HepG2 (cell line): Measurements from ENCODE around the gene FUT1. TPM values are rescaled to one million over a fixed set of nuclear protein-coding genes. Genes with fewer than 3 reads are reported as not detected.
A peak's percentile ranks its signal among the peaks of the same experiment; 100 is the strongest.

Source experiments
- FUBP1 ChIP-seq: sonication (generic); formaldehyde crosslinking; IDR thresholded peaks from 2 replicates; pipeline ENCODE4 v1.5.1; 2020; ENCODE audit warnings: missing genetic modification reagents, mild to moderate bottlenecking, borderline replicate concordance
- GZF1 ChIP-seq: sonication (generic); formaldehyde crosslinking; IDR thresholded peaks from 2 replicates; pipeline ENCODE4 v1.5.1; 2020; ENCODE audit warnings: mild to moderate bottlenecking, missing genetic modification reagents
- HOXA3 ChIP-seq: sonication (generic); formaldehyde crosslinking; IDR thresholded peaks from 2 replicates; pipeline ENCODE4 v1.5.0; 2020; ENCODE audit warnings: missing genetic modification reagents
- MIER2 ChIP-seq: IDR thresholded peaks from 2 replicates; pipeline ENCODE4 v1.6.1; 2016; ENCODE audit warnings: missing biosample characterization, missing genetic modification reagents
- NCOR1 ChIP-seq: fragments of 200-600 bp; sonication (generic); IDR thresholded peaks from 2 replicates; pipeline ENCODE4 v1.7.0; 2017; ENCODE audit warnings: antibody characterized with exemption, low read length, borderline replicate concordance
- PHF20 ChIP-seq: sonication (generic); formaldehyde crosslinking; IDR thresholded peaks from 2 replicates; pipeline ENCODE4 v1.5.0; 2020; ENCODE audit warnings: mild to moderate bottlenecking, missing genetic modification reagents
- TARDBP ChIP-seq: sonication (generic); formaldehyde crosslinking; IDR thresholded peaks from 2 replicates; pipeline ENCODE4 v1.8.0; 2022; ENCODE audit warnings: mild to moderate bottlenecking, missing genetic modification reagents
- U2AF1 ChIP-seq: fragments of 200-400 bp; formaldehyde crosslinking; optimal IDR thresholded peaks from 2 replicates; pipeline ENCODE3; 2017; ENCODE audit warnings: mild to moderate bottlenecking, low read depth, low read length
- YY1 ChIP-seq: IDR thresholded peaks from 2 replicates; pipeline ENCODE4 v1.6.1; 2011; ENCODE audit warnings: low read length, low read depth, moderate library complexity, mild to moderate bottlenecking; ENCODE audit not compliant: insufficient read depth, insufficient replicate concordance
- ZFP36 ChIP-seq: fragments of 150-350 bp; IDR thresholded peaks from 2 replicates; pipeline ENCODE4 v1.6.1; 2018; ENCODE audit warnings: borderline replicate concordance, low read length, low read depth; ENCODE audit not compliant: partially characterized antibody
- ZFP62 ChIP-seq: sonication (generic); formaldehyde crosslinking; IDR thresholded peaks from 2 replicates; pipeline ENCODE4 v1.4.0; 2020; ENCODE audit warnings: missing genetic modification reagents
- ZKSCAN5 ChIP-seq: sonication (generic); formaldehyde crosslinking; IDR thresholded peaks from 2 replicates; pipeline ENCODE4 v1.5.1; 2020; ENCODE audit warnings: mild to moderate bottlenecking, missing genetic modification reagents
- ZMYM3 ChIP-seq: sonication (generic); formaldehyde crosslinking; IDR thresholded peaks from 2 replicates; pipeline ENCODE4 v1.5.1; 2020; ENCODE audit warnings: mild to moderate bottlenecking, missing genetic modification reagents
- ZMYM4 ChIP-seq: sonication (generic); formaldehyde crosslinking; IDR thresholded peaks from 2 replicates; pipeline ENCODE4 v1.8.1; 2023; ENCODE audit warnings: mild to moderate bottlenecking, missing genetic modification reagents
- ZNF143 ChIP-seq: sonication (generic); formaldehyde crosslinking; IDR thresholded peaks from 2 replicates; pipeline ENCODE4 v1.4.0; 2020; ENCODE audit warnings: missing genetic modification reagents
- polyA plus RNA-seq, 8 experiments: library from polyadenylated mRNA; depleted of rRNA in 3 of 8; stranded (reverse) in 7 of 8; unstranded in 1 of 8; fragments of >200 nt; fragmentation: Illumina TruSeq in 4 of 8; extraction: Trizol in 4 of 8; gene quantifications; 2 replicates each; pipeline versions ENCODE4 v1.2.1 to v1.2.3, GENCODE V29; 2011 to 2016; ENCODE audit warnings: low read depth in 4 of 8, missing spikeins in 1 of 8, mixed read lengths in 1 of 8; ENCODE audit not compliant: insufficient read depth in 1 of 8
- total RNA-seq, 5 experiments: library from RNA; depleted of rRNA; stranded (reverse); fragments of >200 nt; fragmentation: Illumina TruSeq; extraction: Trizol; gene quantifications; 2 replicates each; pipeline ENCODE4 v1.2.3, GENCODE V29; 2016; ENCODE audit warnings: low read depth in 1 of 5
- TF ChIP-seq, protein P1 (sequence below): sonication (generic); formaldehyde crosslinking; IDR thresholded peaks from 2 replicates; pipeline ENCODE4 v1.8.1; 2023; ENCODE audit warnings: mild to moderate bottlenecking, missing genetic modification reagents
- TF ChIP-seq, protein P2 (sequence below): sonication (generic); formaldehyde crosslinking; IDR thresholded peaks from 2 replicates; pipeline ENCODE4 v1.5.0; 2020; ENCODE audit warnings: mild to moderate bottlenecking, missing genetic modification reagents, moderate library complexity
- TF ChIP-seq, protein P3 (sequence below), 2 experiments: sonication (generic) in 1 of 2; formaldehyde crosslinking in 1 of 2; IDR thresholded peaks; 2 replicates each; pipeline versions ENCODE4 v1.5.1 to v1.6.1; 2011 to 2020; ENCODE audit warnings: borderline replicate concordance in 1 of 2, low read depth in 1 of 2, low read length in 1 of 2, mild to moderate bottlenecking in 1 of 2, missing genetic modification reagents in 1 of 2, moderate library complexity in 1 of 2

The FUT1 gene
- total and polyA plus RNA-seq, 2 of the 13 experiments (the other 11 are each of a cell fraction or from before 2014, with no cell fraction given) = 0.07 to 1.1 TPM

- TF ChIP-seq, protein P1, sequence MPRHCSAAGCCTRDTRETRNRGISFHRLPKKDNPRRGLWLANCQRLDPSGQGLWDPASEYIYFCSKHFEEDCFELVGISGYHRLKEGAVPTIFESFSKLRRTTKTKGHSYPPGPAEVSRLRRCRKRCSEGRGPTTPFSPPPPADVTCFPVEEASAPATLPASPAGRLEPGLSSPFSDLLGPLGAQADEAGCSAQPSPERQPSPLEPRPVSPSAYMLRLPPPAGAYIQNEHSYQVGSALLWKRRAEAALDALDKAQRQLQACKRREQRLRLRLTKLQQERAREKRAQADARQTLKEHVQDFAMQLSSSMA (CRISPR knock-in tag) = no peak
- TF ChIP-seq, protein P2, sequence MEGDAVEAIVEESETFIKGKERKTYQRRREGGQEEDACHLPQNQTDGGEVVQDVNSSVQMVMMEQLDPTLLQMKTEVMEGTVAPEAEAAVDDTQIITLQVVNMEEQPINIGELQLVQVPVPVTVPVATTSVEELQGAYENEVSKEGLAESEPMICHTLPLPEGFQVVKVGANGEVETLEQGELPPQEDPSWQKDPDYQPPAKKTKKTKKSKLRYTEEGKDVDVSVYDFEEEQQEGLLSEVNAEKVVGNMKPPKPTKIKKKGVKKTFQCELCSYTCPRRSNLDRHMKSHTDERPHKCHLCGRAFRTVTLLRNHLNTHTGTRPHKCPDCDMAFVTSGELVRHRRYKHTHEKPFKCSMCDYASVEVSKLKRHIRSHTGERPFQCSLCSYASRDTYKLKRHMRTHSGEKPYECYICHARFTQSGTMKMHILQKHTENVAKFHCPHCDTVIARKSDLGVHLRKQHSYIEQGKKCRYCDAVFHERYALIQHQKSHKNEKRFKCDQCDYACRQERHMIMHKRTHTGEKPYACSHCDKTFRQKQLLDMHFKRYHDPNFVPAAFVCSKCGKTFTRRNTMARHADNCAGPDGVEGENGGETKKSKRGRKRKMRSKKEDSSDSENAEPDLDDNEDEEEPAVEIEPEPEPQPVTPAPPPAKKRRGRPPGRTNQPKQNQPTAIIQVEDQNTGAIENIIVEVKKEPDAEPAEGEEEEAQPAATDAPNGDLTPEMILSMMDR (CRISPR knock-in tag) = 0 out of 2 replicates have a peak, but pooled peaks have one; percentile 15
- TF ChIP-seq ZFP36 = no peak
- TF ChIP-seq U2AF1 = no peak
- TF ChIP-seq, protein P3, sequence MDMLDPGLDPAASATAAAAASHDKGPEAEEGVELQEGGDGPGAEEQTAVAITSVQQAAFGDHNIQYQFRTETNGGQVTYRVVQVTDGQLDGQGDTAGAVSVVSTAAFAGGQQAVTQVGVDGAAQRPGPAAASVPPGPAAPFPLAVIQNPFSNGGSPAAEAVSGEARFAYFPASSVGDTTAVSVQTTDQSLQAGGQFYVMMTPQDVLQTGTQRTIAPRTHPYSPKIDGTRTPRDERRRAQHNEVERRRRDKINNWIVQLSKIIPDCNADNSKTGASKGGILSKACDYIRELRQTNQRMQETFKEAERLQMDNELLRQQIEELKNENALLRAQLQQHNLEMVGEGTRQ (IDR thresholded peaks at IDR 0.05; ENCODE audit: low read depth, low read length) = peak; percentile 37; the same call in 1 of the 2 replicates
- TF ChIP-seq, protein P3 (CRISPR knock-in tag; IDR thresholded peaks at IDR 0.05; ENCODE audit: borderline replicate concordance) = no peak
- TF ChIP-seq HOXA3 = peak; percentile 46; the same call in 1 of the 2 replicates
- TF ChIP-seq NCOR1 = no peak; the same call in 1 of the 2 replicates
- TF ChIP-seq ZKSCAN5 (CRISPR knock-in tag) = no peak
- TF ChIP-seq ZMYM4 (CRISPR knock-in tag) = no peak
- peak; percentile 90 for TF ChIP-seq ZNF143 (CRISPR knock-in tag)
- TF ChIP-seq MIER2 (CRISPR knock-in tag) = no peak
- no peak for TF ChIP-seq FUBP1 (CRISPR knock-in tag)
- TF ChIP-seq TARDBP (CRISPR knock-in tag) = peak; percentile 24; the same call in 1 of the 2 replicates
- TF ChIP-seq ZMYM3 (CRISPR knock-in tag) = no peak
- 0 out of 2 replicates have a peak, but pooled peaks have one; percentile 82 for TF ChIP-seq ZFP62 (CRISPR knock-in tag)
- TF ChIP-seq YY1 = peak; percentile 13
- TF ChIP-seq PHF20 (CRISPR knock-in tag) = peak; percentile 46; the same call in 1 of the 2 replicates
- no peak for TF ChIP-seq GZF1 (CRISPR knock-in tag)
Observed at GRCh38 chr19:48720613-48721296, 31.7 kb downstream of the FUT1 start (continued).
